ENCODE data around the gene SMOC2. TPM values are rescaled to one million over a fixed set of nuclear protein-coding genes. Genes with fewer than 3 reads are reported as not detected.
"Not testable (repeated sequence)": the region's sequence is repeated elsewhere in the genome, so short reads cannot be mapped to it uniquely, and the experiment has no call there.

The SMOC2 gene
- total RNA-seq, 1 experiment from 2014 or later, result not detected

GRCh38 chr6:168555618-168556273 is 114.8 kb downstream of the SMOC2 start:
- Histone ChIP-seq H3K9me3 (replicated peaks) (no peaks in the 10 kb centered on the region), H3K27ac (no peak overlapping the region), H3K27me3 (peaks cover 4% of the 10 kb centered on the region; the same call in 1 of the 2 replicates), H3K36me3 (no peaks in the 10 kb centered on the region), H3K4me3 (no peak overlapping the region), H3K4me1 (no peaks in the 10 kb centered on the region)
- DNase-seq, result no peak

- Histone ChIP-seq H3K36me3 (no peaks in the 10 kb centered on the region), H3K27ac (no peak overlapping the region), H3K4me3 (no peak overlapping the region), H3K27me3 (no peaks in the 10 kb centered on the region; the same call in 1 of the 2 replicates), H3K9me3 (replicated peaks) (no peaks in the 10 kb centered on the region), H3K4me1 (no peaks in the 10 kb centered on the region)
- DNase-seq, result no peak
Measured at GRCh38 chr6:168557512-168557911, 116.5 kb downstream of the SMOC2 start.

DNA sequence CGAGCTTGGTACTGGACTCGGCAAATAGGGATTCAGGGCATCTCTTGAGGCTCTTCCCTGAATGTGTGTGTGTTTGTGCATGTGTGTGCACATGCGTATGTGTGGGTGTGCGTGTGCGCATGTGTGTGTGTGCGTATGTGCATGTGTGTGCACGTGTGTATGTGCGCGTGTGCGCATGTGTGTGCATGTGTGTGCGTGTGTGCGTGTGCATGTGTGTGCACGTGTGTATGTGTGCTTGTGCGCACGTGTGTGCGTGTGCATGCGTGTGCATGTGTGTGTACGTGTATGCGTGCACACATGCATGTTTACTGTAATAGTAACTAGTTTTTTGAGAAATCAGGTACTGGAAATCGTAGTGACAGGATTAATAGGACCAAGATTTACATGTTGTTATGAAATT is 117.7 kb downstream of the SMOC2 start:
- DNase-seq, result no peak
- H3K27ac ChIP-seq, result no peak overlapping the region
- H3K9me3 ChIP-seq (replicated peaks), result no peaks in the 10 kb centered on the region
- H3K4me3 ChIP-seq, result no peak overlapping the region
- H3K4me1 ChIP-seq, result no peaks in the 10 kb centered on the region
- H3K36me3 ChIP-seq, result no peaks in the 10 kb centered on the region
- no peaks in the 10 kb centered on the region; the same call in 1 of the 2 replicates for H3K27me3 ChIP-seq

- no peak overlapping the region for H3K4me3 ChIP-seq
- no peaks in the 10 kb centered on the region; the same call in 1 of the 2 replicates for H3K27me3 ChIP-seq
- H3K36me3 ChIP-seq, result no peaks in the 10 kb centered on the region
- H3K4me1 ChIP-seq, result no peaks in the 10 kb centered on the region
- no peak overlapping the region for H3K27ac ChIP-seq
- no peak for DNase-seq
- no peaks in the 10 kb centered on the region for H3K9me3 ChIP-seq (replicated peaks)
Measured at GRCh38 chr6:168559574-168560098, 118.7 kb downstream of the SMOC2 start.

DNA sequence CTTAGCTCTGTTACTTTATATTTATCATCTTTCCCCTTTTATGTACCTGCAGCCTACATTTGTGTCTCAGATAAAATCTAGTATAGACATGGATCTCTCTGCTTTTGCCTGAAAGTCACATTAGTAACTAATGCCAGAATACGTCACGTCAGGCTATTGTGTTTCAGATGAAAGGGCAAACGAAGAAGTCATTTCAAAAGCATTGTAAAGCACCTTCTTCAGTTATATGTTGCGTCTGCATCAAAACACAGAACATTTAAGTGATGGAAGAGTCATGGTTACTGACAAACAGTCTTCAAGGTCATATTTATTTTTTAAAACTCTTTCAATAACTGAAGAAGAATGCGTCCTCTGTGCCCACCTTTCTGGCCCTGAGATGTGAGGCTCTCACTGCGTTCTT is 119.1 kb downstream of the SMOC2 start:
- Histone ChIP-seq H3K9me3 (replicated peaks) (no peaks in the 10 kb centered on the region), H3K36me3 (no peaks in the 10 kb centered on the region), H3K4me1 (no peaks in the 10 kb centered on the region), H3K4me3 (no peak overlapping the region), H3K27ac (no peak overlapping the region), H3K27me3 (no peaks in the 10 kb centered on the region; the same call in 1 of the 2 replicates)
- DNase-seq, result no peak

DNA sequence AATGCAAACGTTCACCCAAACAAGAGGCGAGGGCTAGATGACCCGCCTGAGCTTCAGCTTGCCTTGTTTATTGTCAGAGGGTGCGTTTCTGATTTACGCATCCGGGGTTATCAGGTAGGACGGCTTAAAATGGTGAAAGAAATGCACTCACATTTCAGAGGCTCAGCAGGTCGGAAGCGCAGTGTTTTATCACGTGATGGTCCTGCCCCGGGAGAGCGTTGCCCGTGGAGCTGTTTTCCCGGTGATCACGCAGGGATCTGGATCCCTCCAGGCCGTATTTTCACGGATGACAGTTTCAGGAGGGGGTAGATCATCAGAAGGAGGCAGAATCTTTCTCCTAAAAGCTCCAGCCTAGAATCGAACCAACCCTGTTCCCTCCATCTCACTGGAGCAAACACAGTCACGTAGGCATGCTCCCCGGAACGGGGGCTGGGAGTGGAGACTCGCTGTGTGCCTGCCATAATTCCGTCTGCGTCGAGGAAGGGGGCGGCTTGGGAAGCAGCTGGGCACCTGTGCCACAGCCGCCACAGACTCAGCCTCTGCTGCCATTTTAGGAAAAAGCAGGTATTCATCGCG is 121.7 kb downstream of the SMOC2 start:
- Histone ChIP-seq H3K27ac (no peak overlapping the region), H3K36me3 (no peaks in the 10 kb centered on the region), H3K9me3 (replicated peaks) (no peaks in the 10 kb centered on the region; the same call in 1 of the 2 replicates), H3K4me1 (no peaks in the 10 kb centered on the region; the same call in 1 of the 2 replicates), H3K27me3 (peaks cover 9% of the 10 kb centered on the region), H3K4me3 (no peak overlapping the region)
- no peak for DNase-seq

DNA sequence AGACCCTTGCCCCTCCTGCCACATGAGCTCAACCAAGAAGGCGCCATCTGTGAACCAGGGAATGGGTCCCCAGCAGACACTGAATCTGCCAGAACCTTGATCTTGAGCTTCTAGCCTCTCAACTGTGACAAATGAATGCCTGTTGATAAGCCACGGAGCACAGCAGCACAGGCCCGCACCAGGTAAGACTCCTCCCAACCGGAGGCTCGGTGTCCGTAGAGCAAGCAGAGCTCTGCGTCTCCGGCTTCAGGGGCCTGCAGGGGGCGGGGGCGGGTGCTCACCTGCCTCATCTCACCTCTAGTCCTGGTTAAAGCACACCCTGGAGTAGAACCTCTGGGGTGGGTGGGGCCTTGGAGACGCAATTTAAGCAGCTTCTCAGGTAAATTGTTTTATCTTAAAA is 122.7 kb downstream of the SMOC2 start:
- no peak overlapping the region for H3K27ac ChIP-seq
- H3K4me1 ChIP-seq, result no peaks in the 10 kb centered on the region; the same call in 1 of the 2 replicates
- H3K4me3 ChIP-seq, result no peak overlapping the region
- H3K36me3 ChIP-seq, result no peaks in the 10 kb centered on the region
- H3K9me3 ChIP-seq (replicated peaks), result no peaks in the 10 kb centered on the region; the same call in 1 of the 2 replicates
- H3K27me3 ChIP-seq, result peaks cover 9% of the 10 kb centered on the region
- DNase-seq, result no peak

DNA sequence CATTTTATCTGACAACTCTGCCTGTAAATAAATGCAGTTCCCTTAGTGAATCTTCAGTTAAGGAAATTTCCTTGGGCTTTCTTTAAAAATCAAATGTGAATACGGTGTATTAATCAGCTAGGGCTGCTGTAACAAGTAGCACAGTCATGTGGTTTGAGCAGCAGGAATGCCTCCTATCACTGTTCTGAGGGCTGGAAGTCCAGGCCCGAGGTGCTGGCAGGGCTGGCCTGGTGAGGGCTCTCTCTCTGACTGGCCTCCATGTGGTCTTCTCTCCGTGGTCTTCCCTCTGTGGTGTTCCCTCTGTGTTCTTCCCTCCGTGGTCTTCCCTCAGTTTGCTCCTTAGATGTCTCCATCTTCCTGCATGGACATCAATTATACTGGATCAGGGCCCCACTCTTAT is 124.1 kb downstream of the SMOC2 start:
- DNase-seq, result no peak
- Histone ChIP-seq H3K27ac (no peak overlapping the region), H3K27me3 (peaks cover 9% of the 10 kb centered on the region), H3K9me3 (replicated peaks) (no peaks in the 10 kb centered on the region; the same call in 1 of the 2 replicates), H3K4me1 (no peaks in the 10 kb centered on the region; the same call in 1 of the 2 replicates), H3K36me3 (no peaks in the 10 kb centered on the region), H3K4me3 (no peak overlapping the region)

DNA sequence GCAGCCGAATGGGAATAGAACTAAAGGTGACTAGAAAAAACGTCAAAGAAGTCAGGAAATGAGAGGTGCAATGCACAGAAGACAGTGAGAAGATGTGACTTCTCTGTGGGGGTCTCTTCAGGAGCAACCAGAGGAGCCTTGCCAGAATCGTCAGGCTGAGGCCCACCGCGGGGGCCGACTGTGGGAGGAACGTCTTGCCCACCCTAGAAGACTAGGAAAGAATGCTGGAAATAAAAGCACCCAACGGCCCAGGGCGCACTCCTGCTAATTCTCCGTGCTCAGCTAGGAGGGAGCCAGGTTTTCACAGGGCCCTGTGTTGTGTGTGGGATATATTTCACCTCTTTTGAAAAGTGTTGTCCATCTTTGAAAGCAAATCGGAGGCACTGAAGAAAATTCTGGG is 129.2 kb downstream of the SMOC2 start:
- no peaks in the 10 kb centered on the region; the same call in 1 of the 2 replicates for H3K9me3 ChIP-seq (replicated peaks)
- peaks cover 15% of the 10 kb centered on the region for H3K27me3 ChIP-seq
- no peak overlapping the region for H3K4me3 ChIP-seq
- H3K4me1 ChIP-seq, result no peaks in the 10 kb centered on the region; the same call in 1 of the 2 replicates
- no peaks in the 10 kb centered on the region for H3K36me3 ChIP-seq
- no peak for DNase-seq
- no peak overlapping the region for H3K27ac ChIP-seq

DNA sequence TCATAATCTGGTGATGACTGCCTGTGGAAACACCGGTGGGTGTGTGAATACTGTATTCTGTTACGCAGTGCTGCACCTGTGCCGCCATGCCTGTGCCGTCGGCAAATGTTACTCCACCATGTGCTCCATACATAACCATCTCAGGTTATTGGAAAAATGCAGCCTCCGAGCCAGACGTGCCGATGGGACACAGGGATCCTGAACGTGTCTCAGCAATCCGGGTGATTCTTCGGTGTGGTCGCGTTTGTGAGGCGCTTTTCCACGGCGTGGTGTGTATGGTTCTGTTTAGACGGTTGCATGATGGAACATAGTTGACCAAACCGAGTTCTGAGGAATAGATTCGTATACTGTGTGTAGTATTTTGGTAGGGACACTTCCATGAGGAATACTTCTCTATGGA is 130.3 kb downstream of the SMOC2 start:
- H3K4me1 ChIP-seq, result no peaks in the 10 kb centered on the region; the same call in 1 of the 2 replicates
- no peak overlapping the region for H3K4me3 ChIP-seq
- H3K27ac ChIP-seq, result no peak overlapping the region
- peaks cover 15% of the 10 kb centered on the region for H3K27me3 ChIP-seq
- no peak for DNase-seq
- H3K9me3 ChIP-seq (replicated peaks), result no peaks in the 10 kb centered on the region; the same call in 1 of the 2 replicates
- H3K36me3 ChIP-seq, result no peaks in the 10 kb centered on the region

DNA sequence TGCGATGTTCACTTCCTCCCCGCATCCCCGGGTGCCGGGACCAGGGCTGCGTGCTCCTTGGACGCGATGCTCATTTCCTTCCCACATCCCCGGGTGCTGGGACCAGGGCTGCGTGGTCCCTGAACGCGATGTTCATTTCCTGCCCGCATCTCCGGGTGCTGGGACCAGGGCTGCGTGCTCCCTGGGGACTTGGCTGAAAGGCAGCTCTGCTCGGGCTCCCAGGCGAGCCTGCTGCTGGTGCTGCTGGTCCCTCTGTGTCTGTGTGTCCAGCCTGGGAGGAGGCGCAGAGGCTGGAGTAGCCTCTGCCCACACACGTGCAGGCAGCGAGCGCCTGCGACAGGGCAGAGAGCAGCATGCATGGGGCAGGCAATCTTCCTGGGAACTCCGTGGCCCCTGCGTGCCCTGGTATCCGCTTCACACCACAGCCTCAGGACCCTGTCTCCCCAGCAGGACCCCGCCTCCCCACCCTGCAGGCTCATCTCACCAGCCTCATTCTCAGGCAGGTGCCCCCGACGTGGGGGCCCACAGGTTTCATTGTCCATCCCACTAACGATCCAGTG is 132.4 kb downstream of the SMOC2 start:
- not testable (repeated sequence) for DNase-seq; H3K27ac ChIP-seq; H3K27me3 ChIP-seq; H3K4me1 ChIP-seq; H3K9me3 ChIP-seq (replicated peaks); H3K36me3 ChIP-seq; H3K4me3 ChIP-seq

- no peak overlapping the region for H3K4me3 ChIP-seq
- H3K9me3 ChIP-seq (replicated peaks), result no peaks in the 10 kb centered on the region
- H3K27me3 ChIP-seq, result peaks cover 8% of the 10 kb centered on the region; the same call in 1 of the 2 replicates
- H3K36me3 ChIP-seq, result no peaks in the 10 kb centered on the region
- H3K4me1 ChIP-seq, result no peaks in the 10 kb centered on the region
- H3K27ac ChIP-seq, result no peak overlapping the region
- no peak for DNase-seq
Measured at GRCh38 chr6:168574075-168574698, 133.2 kb downstream of the SMOC2 start.

DNA sequence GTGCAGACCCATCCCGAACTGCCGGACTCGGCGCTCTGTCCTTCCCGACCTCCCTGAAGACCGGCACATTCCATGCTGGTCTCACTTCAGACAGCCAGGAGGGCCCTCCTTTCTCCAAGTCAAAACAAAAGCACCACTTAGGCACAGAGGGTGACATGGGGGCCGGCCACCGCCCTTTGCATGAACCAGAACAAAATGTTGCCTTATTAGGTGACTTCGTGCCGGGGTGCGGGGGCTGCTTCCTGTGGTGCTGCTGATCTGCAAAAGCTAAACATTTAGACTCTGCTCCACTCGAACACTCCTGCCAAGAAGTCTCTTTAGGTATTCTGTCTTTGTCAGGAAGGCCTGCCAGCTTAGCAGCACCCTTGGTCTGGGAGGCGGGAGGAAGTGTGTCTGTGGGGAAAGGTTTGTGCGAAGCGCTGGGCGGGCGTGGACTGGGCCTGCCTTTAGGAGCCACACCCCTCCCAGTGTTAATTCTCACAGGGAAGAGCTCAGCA is 133.8 kb downstream of the SMOC2 start:
- H3K27ac ChIP-seq, result no peak overlapping the region
- no peak overlapping the region for H3K4me3 ChIP-seq
- no peaks in the 10 kb centered on the region for H3K9me3 ChIP-seq (replicated peaks)
- DNase-seq, result no peak
- peaks cover 9% of the 10 kb centered on the region; the same call in 1 of the 2 replicates for H3K27me3 ChIP-seq
- no peaks in the 10 kb centered on the region for H3K4me1 ChIP-seq
- no peaks in the 10 kb centered on the region for H3K36me3 ChIP-seq

DNA sequence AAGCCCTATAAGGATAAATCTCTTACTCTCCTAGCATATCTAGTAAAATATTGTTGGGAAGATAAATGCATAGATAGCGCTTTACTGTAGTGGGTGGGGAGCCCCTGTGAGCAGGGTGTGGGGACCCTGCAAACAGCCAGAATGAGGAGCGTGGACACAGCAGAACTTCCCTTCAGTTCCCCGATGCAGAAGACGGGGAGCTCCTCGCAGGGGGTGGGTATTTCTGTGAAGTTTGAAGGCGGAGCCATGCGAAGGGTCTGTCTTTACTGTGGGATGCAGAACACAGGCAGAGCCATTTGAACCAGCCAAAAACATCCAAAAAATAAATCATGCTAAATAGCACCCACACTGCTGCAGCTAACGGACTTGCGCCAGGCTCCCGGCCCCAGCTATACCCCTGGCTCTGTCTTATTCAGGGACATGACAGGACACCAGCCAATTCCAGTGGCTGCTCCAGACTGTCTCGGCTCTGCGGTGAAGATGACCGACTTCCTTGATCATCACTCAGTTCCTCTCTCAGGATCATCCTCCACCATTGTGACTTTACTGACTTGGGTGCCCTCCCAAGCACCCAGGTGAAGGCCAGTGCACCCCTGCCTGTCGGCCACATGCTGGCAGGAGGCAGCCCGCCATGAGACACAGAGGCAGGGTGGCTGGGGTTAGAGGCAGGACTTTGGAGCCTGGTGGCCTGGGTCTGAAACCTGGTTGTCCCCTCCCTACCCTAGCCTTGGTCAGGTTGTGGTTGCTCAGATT is 134.5 kb downstream of the SMOC2 start:
- H3K36me3 ChIP-seq, result no peaks in the 10 kb centered on the region
- DNase-seq, result no peak
- no peaks in the 10 kb centered on the region for H3K9me3 ChIP-seq (replicated peaks)

More for the DNA sequence above, 134.5 kb downstream of the SMOC2 start:
- Histone ChIP-seq H3K27ac (no peak overlapping the region), H3K4me3 (no peak overlapping the region), H3K27me3 (peaks cover 9% of the 10 kb centered on the region), H3K4me1 (no peaks in the 10 kb centered on the region)

Data from SJCRH30 (cell line).